HL-60 (cell line): ENCODE data around the gene CCM2.

Experiments
- DNase-seq, 2 experiments: peaks; one replicate each; pipeline ENCODE4 v3.0.0-alpha.2; 2010 to 2020; ENCODE audit warnings: low read depth in 1 of 2, low spot score in 1 of 2
- H3K27ac ChIP-seq: fragments of 250-450 bp; sonication (Bioruptor Pico); replicated peaks from 2 replicates; pipeline ENCODE4 v1.5.1; 2020; ENCODE audit warnings: mild to moderate bottlenecking, moderate library complexity
- H3K27me3 ChIP-seq: fragments of 250-450 bp; sonication (Bioruptor Pico); 2 replicates; pipeline ENCODE4 v1.5.1; 2021; ENCODE audit warnings: mild to moderate bottlenecking, moderate library complexity; ENCODE audit not compliant: insufficient read depth, poor library complexity, severe bottlenecking
- H3K4me3 ChIP-seq: replicated peaks from 2 replicates; pipeline ENCODE4 v1.5.1; 2011; ENCODE audit warnings: mild to moderate bottlenecking, control low read depth, low read length; ENCODE audit not compliant: insufficient read depth
- GABPA ChIP-seq: IDR thresholded peaks from 2 replicates; pipeline ENCODE4 v1.6.1; 2012; ENCODE audit warnings: low read depth
- POLR2AphosphoS5 ChIP-seq: IDR thresholded peaks from 2 replicates; pipeline ENCODE4 v1.6.1; 2012; ENCODE audit warnings: low read depth
- SPI1 ChIP-seq: IDR thresholded peaks from 2 replicates; pipeline ENCODE4 v1.6.1; 2012; ENCODE audit warnings: low read depth, mild to moderate bottlenecking, borderline replicate concordance
- TF ChIP-seq, protein P1 (sequence below): IDR thresholded peaks from 2 replicates; pipeline ENCODE4 v1.6.1; 2012; ENCODE audit warnings: low read depth; ENCODE audit not compliant: insufficient replicate concordance
- TF ChIP-seq, protein P2 (sequence below): IDR thresholded peaks from one replicate; pipeline ENCODE4 v1.5.1; 2011; ENCODE audit warnings: low read length, control low read depth, inconsistent platforms; ENCODE audit not compliant: insufficient read depth

CCM2 gene

DNA sequence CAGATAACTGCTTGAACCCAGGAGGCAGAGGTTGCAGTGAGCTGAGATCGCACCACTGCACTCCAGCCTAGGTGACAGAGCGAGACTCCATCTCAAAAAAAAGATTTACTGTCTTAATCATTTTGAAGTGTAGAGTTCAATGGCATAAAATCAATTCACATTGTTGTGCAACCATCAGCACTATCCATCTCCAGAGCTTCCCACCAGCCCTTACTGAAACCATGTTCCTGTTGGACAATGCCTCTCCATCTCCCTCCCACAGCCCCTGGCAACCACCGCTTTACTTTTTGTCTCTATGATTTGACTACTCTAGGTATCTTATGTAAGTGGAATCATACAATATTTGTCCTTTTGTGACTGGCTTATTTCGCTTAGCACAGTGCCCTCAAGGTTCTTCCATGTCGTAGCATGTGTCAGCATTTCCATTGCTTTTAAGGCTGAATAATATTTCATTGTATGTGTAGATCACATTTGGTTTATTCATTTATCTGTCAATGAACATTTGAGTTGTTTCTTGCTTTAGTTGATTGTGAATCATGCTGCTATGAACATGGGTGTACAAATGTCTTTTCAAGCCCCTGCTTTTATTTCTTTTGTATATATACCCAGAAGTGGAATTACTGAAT is 55.7 kb downstream of the CCM2 start:
- Histone ChIP-seq H3K4me3 (no peak overlapping the region), H3K27me3 (no peaks in the 10 kb centered on the region), H3K27ac (no peak overlapping the region)
- TF ChIP-seq, protein P1, sequence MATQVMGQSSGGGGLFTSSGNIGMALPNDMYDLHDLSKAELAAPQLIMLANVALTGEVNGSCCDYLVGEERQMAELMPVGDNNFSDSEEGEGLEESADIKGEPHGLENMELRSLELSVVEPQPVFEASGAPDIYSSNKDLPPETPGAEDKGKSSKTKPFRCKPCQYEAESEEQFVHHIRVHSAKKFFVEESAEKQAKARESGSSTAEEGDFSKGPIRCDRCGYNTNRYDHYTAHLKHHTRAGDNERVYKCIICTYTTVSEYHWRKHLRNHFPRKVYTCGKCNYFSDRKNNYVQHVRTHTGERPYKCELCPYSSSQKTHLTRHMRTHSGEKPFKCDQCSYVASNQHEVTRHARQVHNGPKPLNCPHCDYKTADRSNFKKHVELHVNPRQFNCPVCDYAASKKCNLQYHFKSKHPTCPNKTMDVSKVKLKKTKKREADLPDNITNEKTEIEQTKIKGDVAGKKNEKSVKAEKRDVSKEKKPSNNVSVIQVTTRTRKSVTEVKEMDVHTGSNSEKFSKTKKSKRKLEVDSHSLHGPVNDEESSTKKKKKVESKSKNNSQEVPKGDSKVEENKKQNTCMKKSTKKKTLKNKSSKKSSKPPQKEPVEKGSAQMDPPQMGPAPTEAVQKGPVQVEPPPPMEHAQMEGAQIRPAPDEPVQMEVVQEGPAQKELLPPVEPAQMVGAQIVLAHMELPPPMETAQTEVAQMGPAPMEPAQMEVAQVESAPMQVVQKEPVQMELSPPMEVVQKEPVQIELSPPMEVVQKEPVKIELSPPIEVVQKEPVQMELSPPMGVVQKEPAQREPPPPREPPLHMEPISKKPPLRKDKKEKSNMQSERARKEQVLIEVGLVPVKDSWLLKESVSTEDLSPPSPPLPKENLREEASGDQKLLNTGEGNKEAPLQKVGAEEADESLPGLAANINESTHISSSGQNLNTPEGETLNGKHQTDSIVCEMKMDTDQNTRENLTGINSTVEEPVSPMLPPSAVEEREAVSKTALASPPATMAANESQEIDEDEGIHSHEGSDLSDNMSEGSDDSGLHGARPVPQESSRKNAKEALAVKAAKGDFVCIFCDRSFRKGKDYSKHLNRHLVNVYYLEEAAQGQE: no peak
- TF ChIP-seq POLR2AphosphoS5 (no peak), GABPA (no peak), SPI1 (no peak)
- TF ChIP-seq, protein P2, sequence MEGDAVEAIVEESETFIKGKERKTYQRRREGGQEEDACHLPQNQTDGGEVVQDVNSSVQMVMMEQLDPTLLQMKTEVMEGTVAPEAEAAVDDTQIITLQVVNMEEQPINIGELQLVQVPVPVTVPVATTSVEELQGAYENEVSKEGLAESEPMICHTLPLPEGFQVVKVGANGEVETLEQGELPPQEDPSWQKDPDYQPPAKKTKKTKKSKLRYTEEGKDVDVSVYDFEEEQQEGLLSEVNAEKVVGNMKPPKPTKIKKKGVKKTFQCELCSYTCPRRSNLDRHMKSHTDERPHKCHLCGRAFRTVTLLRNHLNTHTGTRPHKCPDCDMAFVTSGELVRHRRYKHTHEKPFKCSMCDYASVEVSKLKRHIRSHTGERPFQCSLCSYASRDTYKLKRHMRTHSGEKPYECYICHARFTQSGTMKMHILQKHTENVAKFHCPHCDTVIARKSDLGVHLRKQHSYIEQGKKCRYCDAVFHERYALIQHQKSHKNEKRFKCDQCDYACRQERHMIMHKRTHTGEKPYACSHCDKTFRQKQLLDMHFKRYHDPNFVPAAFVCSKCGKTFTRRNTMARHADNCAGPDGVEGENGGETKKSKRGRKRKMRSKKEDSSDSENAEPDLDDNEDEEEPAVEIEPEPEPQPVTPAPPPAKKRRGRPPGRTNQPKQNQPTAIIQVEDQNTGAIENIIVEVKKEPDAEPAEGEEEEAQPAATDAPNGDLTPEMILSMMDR: no peak
- no peak for DNase-seq

DNA sequence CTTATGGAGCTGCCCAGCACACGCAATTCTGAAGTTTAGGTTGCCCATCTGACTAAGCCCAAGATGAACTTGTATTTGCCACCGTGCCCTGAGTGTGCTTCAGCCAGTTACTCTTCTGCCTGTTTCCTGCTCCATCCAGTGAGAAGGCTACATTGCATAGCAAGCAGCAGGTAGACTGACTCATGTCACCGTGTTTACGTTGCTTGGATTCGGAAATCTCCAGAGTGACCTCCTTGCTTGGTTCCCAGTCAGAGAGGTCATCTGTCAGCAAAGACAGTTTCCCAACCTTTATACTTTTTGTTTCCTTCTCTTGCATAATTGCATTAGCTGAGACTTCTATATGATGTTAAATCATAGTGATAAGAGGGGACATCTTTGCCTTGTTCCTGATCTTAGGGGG is 57.9 kb downstream of the CCM2 start:
- TF ChIP-seq, protein P1: no peak
- TF ChIP-seq GABPA: no peak
- TF ChIP-seq POLR2AphosphoS5: no peak
- no peak overlapping the region for H3K4me3 ChIP-seq
- H3K27ac ChIP-seq: no peak overlapping the region
- H3K27me3 ChIP-seq: no peaks in the 10 kb centered on the region
- no peak for DNase-seq

DNA sequence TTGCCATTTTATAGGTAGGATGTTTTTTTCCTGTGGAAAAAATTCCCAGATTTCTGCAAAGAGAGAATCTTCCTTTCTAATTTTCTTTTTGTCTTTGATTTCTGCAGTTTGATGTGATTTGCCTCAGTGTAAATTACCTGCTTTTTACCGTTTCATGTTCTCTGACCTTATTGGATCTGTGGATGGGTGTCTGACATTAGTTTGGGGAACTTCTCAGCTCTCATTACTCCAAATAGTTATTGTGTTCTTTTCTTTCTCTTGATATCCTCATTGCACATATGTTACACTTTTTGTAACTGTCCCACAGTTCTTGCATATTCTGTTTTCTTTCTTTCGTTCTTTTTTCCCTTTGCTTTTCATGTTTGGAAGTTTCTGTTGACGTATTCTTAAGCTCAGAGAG is 60.3 kb downstream of the CCM2 start:
- Histone ChIP-seq H3K27me3 (no peaks in the 10 kb centered on the region), H3K4me3 (no peak overlapping the region), H3K27ac (no peak overlapping the region)
- TF ChIP-seq POLR2AphosphoS5 (no peak), SPI1 (no peak), GABPA (no peak)
- TF ChIP-seq, protein P2: no peak
- TF ChIP-seq, protein P1: no peak
- DNase-seq: no peak
